Ishikawa (cell line): ENCODE measurements around the gene HOXA4.

ENCODE experiments used
- CEBPB ChIP-seq: IDR thresholded peaks from 2 replicates; pipeline ENCODE4 v1.6.1; 2012
- CREB1 ChIP-seq: IDR thresholded peaks from 2 replicates; pipeline ENCODE4 v1.6.1; 2012; ENCODE audit warnings: low read depth
- EP300 ChIP-seq: IDR thresholded peaks from 2 replicates; pipeline ENCODE4 v1.6.1; 2012; ENCODE audit warnings: borderline replicate concordance
- FOXM1 ChIP-seq: IDR thresholded peaks from 2 replicates; pipeline ENCODE4 v1.6.1; 2012; ENCODE audit warnings: low read depth, borderline replicate concordance
- RAD21 ChIP-seq: IDR thresholded peaks from 2 replicates; pipeline ENCODE4 v1.6.1; 2012; ENCODE audit warnings: low read depth
- TCF12 ChIP-seq: IDR thresholded peaks from 2 replicates; pipeline ENCODE4 v1.6.1; 2012; ENCODE audit warnings: low read depth
- TEAD4 ChIP-seq: IDR thresholded peaks from 2 replicates; pipeline ENCODE4 v1.6.1; 2012
- YY1 ChIP-seq: IDR thresholded peaks from 2 replicates; pipeline ENCODE4 v1.6.1; 2012; ENCODE audit warnings: low read depth

- no peak for TF ChIP-seq CEBPB
- no peak for TF ChIP-seq TEAD4
- TF ChIP-seq EP300, result no peak
- no peak for TF ChIP-seq RAD21
- TF ChIP-seq CREB1, result no peak
- no peak for TF ChIP-seq YY1
- no peak for TF ChIP-seq TCF12
- TF ChIP-seq FOXM1, result no peak
These were observed 7.0 kb downstream of the HOXA4 start for GRCh38 chr7:27123477-27124053.
